ENCODE results near the gene RRP36.

Gene RRP36

GRCh38 chr6:43052842-43053544 lies 31.6 kb downstream of the RRP36 start:
- Histone ChIP-seq H3K4me3 (replicated peaks; ENCODE audit: low read depth, low read length) (peak overlapping the region; percentile 94), H3K36me3 (ENCODE audit: control insufficient read depth, insufficient read depth, low read length) (peaks cover 21% of the 10 kb centered on the region), H3K27me3 (replicated peaks; ENCODE audit: control insufficient read depth, insufficient read depth, low read length) (no peaks in the 10 kb centered on the region)
- TF ChIP-seq, protein P1, sequence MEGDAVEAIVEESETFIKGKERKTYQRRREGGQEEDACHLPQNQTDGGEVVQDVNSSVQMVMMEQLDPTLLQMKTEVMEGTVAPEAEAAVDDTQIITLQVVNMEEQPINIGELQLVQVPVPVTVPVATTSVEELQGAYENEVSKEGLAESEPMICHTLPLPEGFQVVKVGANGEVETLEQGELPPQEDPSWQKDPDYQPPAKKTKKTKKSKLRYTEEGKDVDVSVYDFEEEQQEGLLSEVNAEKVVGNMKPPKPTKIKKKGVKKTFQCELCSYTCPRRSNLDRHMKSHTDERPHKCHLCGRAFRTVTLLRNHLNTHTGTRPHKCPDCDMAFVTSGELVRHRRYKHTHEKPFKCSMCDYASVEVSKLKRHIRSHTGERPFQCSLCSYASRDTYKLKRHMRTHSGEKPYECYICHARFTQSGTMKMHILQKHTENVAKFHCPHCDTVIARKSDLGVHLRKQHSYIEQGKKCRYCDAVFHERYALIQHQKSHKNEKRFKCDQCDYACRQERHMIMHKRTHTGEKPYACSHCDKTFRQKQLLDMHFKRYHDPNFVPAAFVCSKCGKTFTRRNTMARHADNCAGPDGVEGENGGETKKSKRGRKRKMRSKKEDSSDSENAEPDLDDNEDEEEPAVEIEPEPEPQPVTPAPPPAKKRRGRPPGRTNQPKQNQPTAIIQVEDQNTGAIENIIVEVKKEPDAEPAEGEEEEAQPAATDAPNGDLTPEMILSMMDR (IDR thresholded peaks at IDR 0.05; ENCODE audit: insufficient read depth, low read length, poor library complexity, severe bottlenecking) = no peak
- DNase-seq (ENCODE audit: extremely low read depth, insufficient read length) = peak; percentile 38

DNA sequence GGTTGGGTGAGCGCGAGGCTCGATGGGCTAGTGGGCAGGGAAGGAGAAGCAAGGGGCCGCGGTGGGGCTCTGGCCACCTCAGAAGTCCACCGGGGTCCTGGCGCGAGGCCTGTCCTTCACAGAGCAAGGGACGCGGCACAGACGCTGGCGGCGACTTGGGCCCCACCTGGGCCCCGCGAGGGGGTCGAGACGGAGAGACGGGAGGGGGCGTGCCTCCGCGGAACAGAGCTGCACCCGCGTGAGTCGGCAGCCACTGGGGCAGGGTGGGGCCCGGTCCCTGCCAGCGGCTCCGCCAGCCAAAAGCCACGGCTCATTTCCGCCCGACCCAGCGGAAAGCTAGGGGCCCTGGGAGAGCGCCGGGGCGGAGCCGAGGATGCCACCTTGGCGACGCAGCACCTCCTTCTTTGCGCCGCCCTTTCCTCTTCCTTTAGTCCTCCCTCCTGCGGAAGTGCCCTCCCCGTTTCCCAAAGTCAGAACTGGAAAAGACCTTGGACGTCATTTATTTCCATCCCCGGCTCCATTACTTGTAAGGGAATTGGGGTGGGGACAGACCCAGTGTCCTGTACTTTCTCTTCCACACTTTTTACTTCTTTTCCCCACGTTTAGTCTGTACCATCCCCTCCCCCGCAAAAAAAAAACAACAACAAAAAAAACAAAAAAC lies 32.3 kb downstream of the RRP36 start, which contains the start of gene CUL7:
CUL7 (minus strand) TSS at position 307 of the 661 bp plus-strand sequence. CDS start 1,063 bp downstream, outside the sequence.
- H3K4me3 ChIP-seq (replicated peaks; ENCODE audit: low read depth, low read length) = peak within 1 kb of the TSS; percentile 94
- no peaks in the 10 kb centered on the region for H3K27me3 ChIP-seq (replicated peaks; ENCODE audit: control insufficient read depth, insufficient read depth, low read length)
- TF ChIP-seq, protein P1 (IDR thresholded peaks at IDR 0.05; ENCODE audit: insufficient read depth, low read length, poor library complexity, severe bottlenecking) = peak; percentile 2
- H3K36me3 ChIP-seq (ENCODE audit: control insufficient read depth, insufficient read depth, low read length) = peaks cover 18% of the 10 kb centered on the region
- peak; percentile 90 for DNase-seq (ENCODE audit: extremely low read depth, insufficient read length)

- TF ChIP-seq, protein P1 (IDR thresholded peaks at IDR 0.05; ENCODE audit: insufficient read depth, low read length, poor library complexity, severe bottlenecking) = no peak
- Histone ChIP-seq H3K36me3 (ENCODE audit: control insufficient read depth, insufficient read depth, low read length) (peaks cover 15% of the 10 kb centered on the region), H3K27me3 (replicated peaks; ENCODE audit: control insufficient read depth, insufficient read depth, low read length) (no peaks in the 10 kb centered on the region), H3K4me3 (replicated peaks; ENCODE audit: low read depth, low read length) (peak overlapping the region; percentile 94)
- DNase-seq (ENCODE audit: extremely low read depth, insufficient read length) = no peak
Measured at GRCh38 chr6:43054206-43054943, 33.0 kb downstream of the RRP36 start.

- TF ChIP-seq, protein P1 (IDR thresholded peaks at IDR 0.05; ENCODE audit: insufficient read depth, low read length, poor library complexity, severe bottlenecking) = no peak
- no peaks in the 10 kb centered on the region for H3K27me3 ChIP-seq (replicated peaks; ENCODE audit: control insufficient read depth, insufficient read depth, low read length)
- DNase-seq (ENCODE audit: extremely low read depth, insufficient read length) = no peak
- no peak overlapping the region for H3K4me3 ChIP-seq (replicated peaks; ENCODE audit: low read depth, low read length)
- peaks cover 7% of the 10 kb centered on the region for H3K36me3 ChIP-seq (ENCODE audit: control insufficient read depth, insufficient read depth, low read length)
Measured at GRCh38 chr6:43055966-43056365, 34.5 kb downstream of the RRP36 start.

DNA sequence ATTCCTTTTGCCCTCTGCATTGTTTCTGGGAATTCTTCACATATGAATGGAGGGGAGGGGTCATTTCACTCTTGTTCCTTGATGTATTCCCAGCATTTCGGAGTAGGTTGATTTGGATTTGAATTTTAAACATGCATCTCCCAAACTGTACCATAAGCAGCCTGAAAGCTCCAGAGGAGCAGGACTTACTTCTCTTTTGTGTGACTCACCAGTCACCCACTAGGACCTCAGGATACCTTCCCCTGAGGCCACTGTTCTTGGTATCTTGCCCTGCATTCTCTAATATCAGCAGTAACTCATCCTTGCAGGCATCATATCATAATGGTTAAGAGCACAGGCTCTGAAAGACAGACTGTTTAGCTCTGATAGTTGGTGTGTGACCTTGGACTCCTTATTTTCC lies 37.1 kb downstream of the RRP36 start:
- H3K4me3 ChIP-seq (replicated peaks; ENCODE audit: low read depth, low read length) = peak overlapping the region; percentile 75
- DNase-seq (ENCODE audit: extremely low read depth, insufficient read length) = no peak
- TF ChIP-seq, protein P1 (IDR thresholded peaks at IDR 0.05; ENCODE audit: insufficient read depth, low read length, poor library complexity, severe bottlenecking) = no peak
- no peaks in the 10 kb centered on the region for H3K27me3 ChIP-seq (replicated peaks; ENCODE audit: control insufficient read depth, insufficient read depth, low read length)
- peaks cover 10% of the 10 kb centered on the region for H3K36me3 ChIP-seq (ENCODE audit: control insufficient read depth, insufficient read depth, low read length)
